NB4 (cell line): ENCODE measurements around the gene FBP1.

Experiments used
- DNase-seq: peaks from one replicate; pipeline ENCODE4 v3.0.0; 2010; ENCODE audit warnings: low read depth
- H3K4me3 ChIP-seq: one replicate; pipeline ENCODE4 v1.5.1; 2011; ENCODE audit warnings: mild to moderate bottlenecking, low read depth, low read length, moderate library complexity
- MYC ChIP-seq: IDR thresholded peaks from 2 replicates; pipeline ENCODE4 v1.6.1; 2011; ENCODE audit warnings: low read depth, low read length
- POLR2A ChIP-seq: IDR thresholded peaks from 2 replicates; pipeline ENCODE4 v1.6.1; 2011; ENCODE audit warnings: mild to moderate bottlenecking; ENCODE audit not compliant: insufficient read length; ENCODE audit errors: extremely low read depth
- TF ChIP-seq, protein P1 (sequence below): IDR thresholded peaks from one replicate; pipeline ENCODE4 v1.5.1; 2012; ENCODE audit warnings: low read depth, low read length
- TF ChIP-seq, protein P2 (sequence below): IDR thresholded peaks from 2 replicates; pipeline ENCODE4 v1.6.1; 2011; ENCODE audit warnings: low read depth, low read length

Gene FBP1

DNA sequence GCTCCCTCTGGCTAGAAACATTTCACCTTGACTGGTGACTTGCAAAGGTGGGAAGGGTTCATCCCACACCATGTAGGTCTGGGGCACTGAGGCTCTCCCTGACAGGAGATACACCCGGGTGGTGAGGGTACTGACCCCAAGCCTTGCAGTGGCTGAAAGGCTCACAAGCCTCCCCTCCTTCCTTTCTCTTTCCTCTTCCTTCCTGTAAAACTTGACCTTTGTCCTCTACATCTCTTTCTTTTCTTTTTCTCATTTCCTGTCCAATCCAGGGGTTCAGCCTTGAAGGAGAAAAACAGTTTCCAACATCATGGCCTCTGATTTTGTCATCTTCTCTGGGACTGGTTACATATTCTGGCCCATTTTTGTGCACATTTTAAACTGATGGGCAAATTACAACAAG is 62.3 kb downstream of the FBP1 start:
- TF ChIP-seq, protein P1, sequence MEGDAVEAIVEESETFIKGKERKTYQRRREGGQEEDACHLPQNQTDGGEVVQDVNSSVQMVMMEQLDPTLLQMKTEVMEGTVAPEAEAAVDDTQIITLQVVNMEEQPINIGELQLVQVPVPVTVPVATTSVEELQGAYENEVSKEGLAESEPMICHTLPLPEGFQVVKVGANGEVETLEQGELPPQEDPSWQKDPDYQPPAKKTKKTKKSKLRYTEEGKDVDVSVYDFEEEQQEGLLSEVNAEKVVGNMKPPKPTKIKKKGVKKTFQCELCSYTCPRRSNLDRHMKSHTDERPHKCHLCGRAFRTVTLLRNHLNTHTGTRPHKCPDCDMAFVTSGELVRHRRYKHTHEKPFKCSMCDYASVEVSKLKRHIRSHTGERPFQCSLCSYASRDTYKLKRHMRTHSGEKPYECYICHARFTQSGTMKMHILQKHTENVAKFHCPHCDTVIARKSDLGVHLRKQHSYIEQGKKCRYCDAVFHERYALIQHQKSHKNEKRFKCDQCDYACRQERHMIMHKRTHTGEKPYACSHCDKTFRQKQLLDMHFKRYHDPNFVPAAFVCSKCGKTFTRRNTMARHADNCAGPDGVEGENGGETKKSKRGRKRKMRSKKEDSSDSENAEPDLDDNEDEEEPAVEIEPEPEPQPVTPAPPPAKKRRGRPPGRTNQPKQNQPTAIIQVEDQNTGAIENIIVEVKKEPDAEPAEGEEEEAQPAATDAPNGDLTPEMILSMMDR: no peak
- TF ChIP-seq POLR2A: no peak
- TF ChIP-seq, protein P2, sequence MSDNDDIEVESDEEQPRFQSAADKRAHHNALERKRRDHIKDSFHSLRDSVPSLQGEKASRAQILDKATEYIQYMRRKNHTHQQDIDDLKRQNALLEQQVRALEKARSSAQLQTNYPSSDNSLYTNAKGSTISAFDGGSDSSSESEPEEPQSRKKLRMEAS: no peak
- TF ChIP-seq MYC: no peak
- DNase-seq: no peak
- H3K4me3 ChIP-seq: no peak overlapping the region

DNA sequence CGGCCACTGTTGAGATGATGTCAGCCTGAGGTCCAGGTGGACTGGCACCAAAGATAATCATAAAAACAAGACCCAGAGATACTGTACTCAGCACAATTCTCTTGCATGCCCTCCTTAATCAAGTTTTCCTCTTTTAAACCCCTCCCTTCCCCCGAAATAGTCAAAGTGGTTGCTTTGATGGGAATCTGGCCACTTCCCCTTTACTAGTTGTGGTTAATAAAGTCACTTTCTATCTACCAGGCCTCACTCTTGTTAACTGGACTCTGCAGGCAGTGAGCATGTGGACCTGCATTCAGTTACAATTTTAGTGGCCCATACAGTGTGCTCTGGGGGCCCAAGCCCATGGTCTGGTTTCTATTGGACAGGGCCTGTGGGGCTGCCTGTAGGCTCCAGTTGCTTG is 63.2 kb downstream of the FBP1 start:
- DNase-seq: peak; percentile 54
- TF ChIP-seq, protein P1: no peak
- TF ChIP-seq, protein P2: 0 out of 2 replicates have a peak, but pooled peaks have one; percentile 4
- no peak overlapping the region for H3K4me3 ChIP-seq

DNA sequence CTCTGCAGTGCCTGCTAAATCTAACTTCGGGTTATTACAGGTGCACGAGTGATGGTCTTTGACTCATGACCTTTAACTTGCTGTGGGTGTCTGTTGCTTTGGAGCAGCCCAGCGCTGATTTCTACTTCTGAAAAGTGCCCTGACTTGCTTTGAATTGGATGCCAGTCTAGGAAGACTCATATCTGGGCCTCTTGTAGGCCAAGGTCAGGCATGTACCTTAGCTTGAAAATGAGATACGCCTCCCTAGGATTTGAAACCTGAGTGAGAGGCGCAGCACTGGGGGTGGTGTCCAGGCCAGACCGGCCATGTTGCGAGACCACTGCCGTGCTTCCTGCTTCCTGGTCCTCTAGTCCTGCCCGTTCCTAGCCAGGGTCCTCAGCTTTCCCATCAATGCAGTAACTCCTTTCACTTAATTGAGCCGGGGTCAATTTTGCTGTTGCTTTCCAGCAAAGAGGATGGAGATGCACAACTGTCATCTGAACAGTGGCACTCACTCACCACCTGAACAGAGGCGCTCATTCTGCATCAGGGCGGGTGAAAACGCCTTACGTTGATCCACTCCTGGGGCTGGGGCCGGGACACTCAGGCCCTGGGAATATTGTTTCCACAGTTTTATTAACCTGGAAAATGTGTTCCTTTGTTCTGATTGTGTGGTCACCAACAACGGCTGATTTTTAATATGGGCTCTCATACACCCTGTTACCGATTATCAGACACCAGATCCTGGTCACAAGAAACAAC is 70.2 kb downstream of the FBP1 start:
- no peak overlapping the region for H3K4me3 ChIP-seq
- TF ChIP-seq, protein P1: no peak
- no peak for TF ChIP-seq MYC
- TF ChIP-seq, protein P2: no peak
- no peak for TF ChIP-seq POLR2A
- DNase-seq: no peak

DNA sequence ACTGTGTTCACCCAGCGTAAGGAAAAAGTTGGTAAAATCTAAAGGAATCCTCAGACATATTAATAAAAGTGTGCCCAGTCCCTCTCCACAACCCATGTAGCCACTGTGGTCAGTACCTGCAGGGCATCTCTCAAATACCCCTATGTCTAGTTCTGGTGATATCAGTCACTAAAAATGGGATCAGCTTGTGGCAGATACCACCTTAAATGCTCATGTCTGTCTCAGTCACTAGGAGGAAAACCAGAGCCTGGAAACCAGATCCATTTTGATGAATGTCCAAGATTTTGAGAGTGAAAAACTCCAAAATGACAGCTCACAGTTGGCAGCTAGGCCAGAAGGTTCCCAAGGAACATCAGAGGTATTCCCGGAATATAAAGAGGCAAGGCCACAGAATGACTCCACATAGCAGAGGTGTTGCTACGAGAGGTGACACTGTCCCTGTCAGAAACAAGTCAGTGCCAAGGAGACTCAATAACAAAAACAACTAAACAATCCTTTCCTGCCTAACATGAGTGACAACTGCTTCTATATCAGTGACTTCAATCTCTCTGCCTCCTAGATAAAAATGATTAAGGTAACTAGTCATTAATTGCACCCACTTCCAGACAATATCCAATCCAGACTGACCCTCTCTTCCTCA is 70.9 kb downstream of the FBP1 start:
- H3K4me3 ChIP-seq: no peak overlapping the region
- no peak for DNase-seq
- TF ChIP-seq, protein P2: no peak
- TF ChIP-seq POLR2A: no peak
- TF ChIP-seq, protein P1: no peak
- TF ChIP-seq MYC: no peak

DNA sequence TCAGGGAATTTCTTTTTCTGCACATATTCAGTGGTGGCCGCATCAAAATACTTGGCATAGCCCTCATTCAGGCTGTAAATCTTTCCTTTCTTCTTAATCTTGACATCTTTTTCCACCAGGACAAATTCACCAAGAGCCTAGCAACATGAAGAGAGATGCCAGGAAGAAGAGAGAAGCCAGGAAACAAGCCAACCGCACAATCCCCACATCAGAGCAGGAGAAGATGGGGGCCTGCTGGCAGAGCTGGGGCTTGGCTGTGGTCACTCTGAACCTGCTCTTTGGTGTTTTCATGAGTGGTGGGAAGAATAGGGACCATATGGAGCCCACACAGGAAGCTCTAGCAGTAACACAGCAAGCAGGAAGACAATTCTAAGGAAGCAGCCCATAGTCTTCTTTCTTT is 72.0 kb downstream of the FBP1 start:
- no peak for TF ChIP-seq MYC
- no peak for TF ChIP-seq POLR2A
- TF ChIP-seq, protein P2: no peak
- TF ChIP-seq, protein P1: no peak
- H3K4me3 ChIP-seq: no peak overlapping the region
- no peak for DNase-seq
